ENCODE measurements around the gene RNF38. TPM values are rescaled to one million over a fixed set of nuclear protein-coding genes. Genes with fewer than 3 reads are reported as not detected.

The RNF38 gene
- total and polyA plus RNA-seq, 2 donors (not counting 3 experiments of a cell fraction or from before 2014, with no cell fraction given): 36.7 to 47.2 TPM

DNA sequence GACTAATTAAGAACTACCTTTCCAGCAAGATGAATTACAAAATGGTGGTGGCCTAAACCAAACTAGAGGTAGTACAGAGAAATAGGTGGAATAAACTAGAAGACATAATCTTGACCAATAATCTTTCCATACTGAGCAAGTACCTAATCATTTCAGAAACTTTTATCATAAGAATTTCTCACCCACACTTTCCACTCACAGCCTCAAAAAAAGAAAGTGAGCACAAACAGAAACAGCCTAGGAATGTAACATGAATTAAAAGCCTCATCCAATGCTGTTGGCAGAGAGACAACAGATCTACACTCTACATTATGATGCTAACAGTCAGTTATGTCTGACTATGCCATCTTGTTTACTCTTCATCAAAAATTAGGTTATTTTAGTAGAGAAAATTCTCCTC, 1.3 kb downstream of the RNF38 start:
- Histone ChIP-seq H3K9ac (replicated peaks; ENCODE audit: extremely low read depth, insufficient read depth, low read length) (no peak overlapping the region), H3K36me3 (ENCODE audit: control insufficient read depth in 2 of 2, extremely low read depth in 1 of 2, insufficient read depth in 2 of 2, low read length in 2 of 2) (peaks cover 0 to 2% of the 10 kb centered on the region in 2 experiments), H3K79me2 (ENCODE audit: control insufficient read depth, insufficient read depth, low read length) (peaks cover 65% of the 10 kb centered on the region), H2AFZ (ENCODE audit: low read depth, low read length) (no peak overlapping the region), H4K20me1 (replicated peaks; ENCODE audit: control insufficient read depth, extremely low read depth, insufficient read depth, low read length) (peaks cover 17% of the 10 kb centered on the region), H3K4me1 (ENCODE audit: control insufficient read depth, extremely low read depth, insufficient read depth, low read length) (peaks cover 14% of the 10 kb centered on the region), H3K4me2 (ENCODE audit: insufficient read depth, low read length) (peak overlapping the region; percentile 100), H3K27me3 (ENCODE audit: control insufficient read depth in 2 of 2, insufficient read depth in 2 of 2, low read length in 2 of 2) (no peaks in the 10 kb centered on the region), H3K9me1 (replicated peaks; ENCODE audit: control insufficient read depth, extremely low read depth, insufficient read depth, low read length) (no peaks in the 10 kb centered on the region), H3K27ac (ENCODE audit: insufficient read depth, low read depth, low read length) (no peak overlapping the region), H3K9me3 (replicated peaks; ENCODE audit: control insufficient read depth, insufficient read depth, low read length) (no peaks in the 10 kb centered on the region), H3K4me3 (replicated peaks in 1 of 3; ENCODE audit: insufficient read depth in 1 of 3, low read depth in 1 of 3, low read length in 3 of 3) (peak overlapping the region in 1 of 3 experiments; percentile 97)
- POLR2A ChIA-PET: no interaction called here
- dilution Hi-C loops (cut with MboI; ENCODE audit: extremely low pct_ligation_motif_present, low sequenced_read_pairs) (no loop called here), intact Hi-C loops (cut with micrococcal nuclease) (no loop called here)
- no TSS peak for BruUV-seq (replicated peaks)
- no peak for FAIRE-seq
- TF ChIP-seq FOS (IDR thresholded peaks at IDR 0.05; ENCODE audit: borderline replicate concordance, insufficient read depth, low read length) (no peak), POLR2A (IDR thresholded peaks at IDR 0.05; ENCODE audit: low read depth, low read length) (no peak), POLR2AphosphoS5 (IDR thresholded peaks at IDR 0.05; ENCODE audit: insufficient read depth, low read depth, low read length) (no peak), MYC (IDR thresholded peaks at IDR 0.05; ENCODE audit: low read depth, low read length) (no peak), EZH2 (IDR thresholded peaks at IDR 0.05; ENCODE audit: borderline replicate concordance, low read depth, low read length, severe bottlenecking) (no peak)
- TF ChIP-seq, protein P1, sequence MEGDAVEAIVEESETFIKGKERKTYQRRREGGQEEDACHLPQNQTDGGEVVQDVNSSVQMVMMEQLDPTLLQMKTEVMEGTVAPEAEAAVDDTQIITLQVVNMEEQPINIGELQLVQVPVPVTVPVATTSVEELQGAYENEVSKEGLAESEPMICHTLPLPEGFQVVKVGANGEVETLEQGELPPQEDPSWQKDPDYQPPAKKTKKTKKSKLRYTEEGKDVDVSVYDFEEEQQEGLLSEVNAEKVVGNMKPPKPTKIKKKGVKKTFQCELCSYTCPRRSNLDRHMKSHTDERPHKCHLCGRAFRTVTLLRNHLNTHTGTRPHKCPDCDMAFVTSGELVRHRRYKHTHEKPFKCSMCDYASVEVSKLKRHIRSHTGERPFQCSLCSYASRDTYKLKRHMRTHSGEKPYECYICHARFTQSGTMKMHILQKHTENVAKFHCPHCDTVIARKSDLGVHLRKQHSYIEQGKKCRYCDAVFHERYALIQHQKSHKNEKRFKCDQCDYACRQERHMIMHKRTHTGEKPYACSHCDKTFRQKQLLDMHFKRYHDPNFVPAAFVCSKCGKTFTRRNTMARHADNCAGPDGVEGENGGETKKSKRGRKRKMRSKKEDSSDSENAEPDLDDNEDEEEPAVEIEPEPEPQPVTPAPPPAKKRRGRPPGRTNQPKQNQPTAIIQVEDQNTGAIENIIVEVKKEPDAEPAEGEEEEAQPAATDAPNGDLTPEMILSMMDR (IDR thresholded peaks at IDR 0.05; ENCODE audit: extremely low read depth in 1 of 2, insufficient read depth in 1 of 2, low read depth in 1 of 2, low read length in 2 of 2): no peak
- no peak for DNase-seq (ENCODE audit: low read depth, low spot score)
- CTCF ChIA-PET: no interaction called here

GRCh38 chr9:36396985-36397384, 3.1 kb downstream of the RNF38 start:
- no peak overlapping the region for H3K27ac ChIP-seq (ENCODE audit: insufficient read depth, low read depth, low read length)
- CTCF ChIA-PET: interaction anchor here (1.0 kb wide), 1 partner anchor 54 kb away, joined by 4 read pairs; no protein-coding TSS in a partner anchor
- H3K9me3 ChIP-seq (replicated peaks; ENCODE audit: control insufficient read depth, insufficient read depth, low read length): no peaks in the 10 kb centered on the region
- BruUV-seq (replicated peaks): no TSS peak
- no peak overlapping the region for H2AFZ ChIP-seq (ENCODE audit: low read depth, low read length)
- no peak overlapping the region for H3K4me2 ChIP-seq (ENCODE audit: insufficient read depth, low read length)
- DNase-seq (ENCODE audit: low read depth, low spot score) (no peak), FAIRE-seq (no peak)
- POLR2A ChIA-PET: no interaction called here
- no peaks in the 10 kb centered on the region for H3K27me3 ChIP-seq (ENCODE audit: control insufficient read depth in 2 of 2, insufficient read depth in 2 of 2, low read length in 2 of 2)
- H3K4me3 ChIP-seq (replicated peaks in 1 of 3; ENCODE audit: insufficient read depth in 1 of 3, low read depth in 1 of 3, low read length in 3 of 3): no peak overlapping the region
- dilution Hi-C loops (cut with MboI; ENCODE audit: extremely low pct_ligation_motif_present, low sequenced_read_pairs): no loop called here
- peaks cover 14% of the 10 kb centered on the region for H3K4me1 ChIP-seq (ENCODE audit: control insufficient read depth, extremely low read depth, insufficient read depth, low read length)
- no peaks in the 10 kb centered on the region for H3K9me1 ChIP-seq (replicated peaks; ENCODE audit: control insufficient read depth, extremely low read depth, insufficient read depth, low read length)
- H3K36me3 ChIP-seq (ENCODE audit: control insufficient read depth in 2 of 2, extremely low read depth in 1 of 2, insufficient read depth in 2 of 2, low read length in 2 of 2): peaks cover 0 to 2% of the 10 kb centered on the region in 2 experiments
- H3K79me2 ChIP-seq (ENCODE audit: control insufficient read depth, insufficient read depth, low read length): peaks cover 81% of the 10 kb centered on the region
- H3K9ac ChIP-seq (replicated peaks; ENCODE audit: extremely low read depth, insufficient read depth, low read length): no peak overlapping the region
- H4K20me1 ChIP-seq (replicated peaks; ENCODE audit: control insufficient read depth, extremely low read depth, insufficient read depth, low read length): peaks cover 21% of the 10 kb centered on the region
- intact Hi-C loops (cut with micrococcal nuclease): no loop called here
- TF ChIP-seq, protein P1 (IDR thresholded peaks at IDR 0.05; ENCODE audit: extremely low read depth in 1 of 2, insufficient read depth in 1 of 2, low read depth in 1 of 2, low read length in 2 of 2): no peak
- no peak for TF ChIP-seq POLR2A (IDR thresholded peaks at IDR 0.05; ENCODE audit: low read depth, low read length)
- TF ChIP-seq MYC (IDR thresholded peaks at IDR 0.05; ENCODE audit: low read depth, low read length): no peak
- TF ChIP-seq EZH2 (IDR thresholded peaks at IDR 0.05; ENCODE audit: borderline replicate concordance, low read depth, low read length, severe bottlenecking): no peak
- no peak for TF ChIP-seq FOS (IDR thresholded peaks at IDR 0.05; ENCODE audit: borderline replicate concordance, insufficient read depth, low read length)
- TF ChIP-seq POLR2AphosphoS5 (IDR thresholded peaks at IDR 0.05; ENCODE audit: insufficient read depth, low read depth, low read length): no peak
